K562 (cell line): Measurements from ENCODE around the gene GPR15. TPM values are rescaled to one million over a fixed set of nuclear protein-coding genes. Genes with fewer than 3 reads are reported as not detected.

ENCODE experiments used
- ATAC-seq: fragments of 200-7000 bp; cut with Tn5 transposase; 3 replicates; pipeline ENCODE4 v1.9.1; 2020; ENCODE audit warnings: moderate library complexity
- BruUV-seq: library from RNA; stranded (reverse); fragments of 400-500 nt; replicated peaks from 2 replicates; lab custom pipeline; 2021; lab: Mats Ljungman, UMichigan
- CTCF ChIA-PET: fragments of 300-600 bp; formaldehyde crosslinking; extraction: SDS; loops from one replicate; lab custom pipeline; 2021; ENCODE audit warnings: low intra/inter-chr PET ratio; lab: Yijun Ruan, JAX
- POLR2A ChIA-PET: fragments of 300-600, 350-650 bp; sonication (Branson Sonifier 250); formaldehyde crosslinking; extraction: SDS; loops from one replicate; lab custom pipeline; 2021; ENCODE audit warnings: antibody characterized with exemption, inconsistent platforms; lab: Yijun Ruan, JAX
- DNase-seq, 4 experiments: peaks; one replicate each; pipeline versions ENCODE4 v3.0.0 to v3.0.0-alpha.2; 2011 to 2018; ENCODE audit warnings: low spot score in 3 of 4, mixed read lengths in 3 of 4; ENCODE audit errors: extremely low read depth in 1 of 4
- FAIRE-seq: peaks from 2 replicates; lab custom pipeline; 2011; peaks lifted over from hg19 to GRCh38; lab: Jason Lieb, UNC
- H2AFZ ChIP-seq: 2 replicates; pipeline ENCODE4 v1.6.0; 2011; ENCODE audit warnings: low read depth, low read length, control low read depth, inconsistent platforms
- H3K27ac ChIP-seq: fragments of 200-600 bp; 3 replicates; pipeline ENCODE4 v1.8.0; 2011; ENCODE audit warnings: low read depth, mild to moderate bottlenecking, control low read depth, inconsistent platforms, low read length, moderate library complexity, mixed read lengths; ENCODE audit errors: extremely low read depth
- H3K27me3 ChIP-seq, 2 experiments: fragments of 300-600 bp in 1 of 2; 2 replicates in 1 of 2; 3 replicates in 1 of 2; pipeline versions ENCODE4 v1.6.0 to v1.8.0; 2011; ENCODE audit warnings: inconsistent platforms in 2 of 2, low read length in 2 of 2, mild to moderate bottlenecking in 1 of 2, mixed read lengths in 1 of 2, moderate library complexity in 1 of 2; ENCODE audit not compliant: control insufficient read depth in 2 of 2, insufficient read depth in 2 of 2
- H3K36me3 ChIP-seq: fragments of 300-600 bp; 3 replicates; pipeline ENCODE4 v1.8.0; 2011; ENCODE audit warnings: mild to moderate bottlenecking, low read length, inconsistent platforms; ENCODE audit not compliant: control insufficient read depth, insufficient read depth
- H3K4me1 ChIP-seq, 2 experiments: fragments of 200-600 bp in 1 of 2; replicated peaks in 1 of 2; 2 replicates in 1 of 2; 3 replicates in 1 of 2; pipeline versions ENCODE4 v1.5.1 to v1.8.0; 2011; ENCODE audit warnings: inconsistent platforms in 2 of 2, low read length in 2 of 2, mild to moderate bottlenecking in 1 of 2, mixed read lengths in 1 of 2, moderate library complexity in 1 of 2; ENCODE audit not compliant: control insufficient read depth in 2 of 2, insufficient read depth in 2 of 2
- H3K4me2 ChIP-seq: 2 replicates; pipeline ENCODE4 v1.6.1; 2011; ENCODE audit warnings: low read length, control low read depth, inconsistent platforms, mixed read lengths; ENCODE audit not compliant: insufficient read depth
- H3K4me3 ChIP-seq: fragments of 200-600 bp; sonication (generic), shearing (Covaris generic); 2 replicates; pipeline ENCODE4 v1.5.1; 2016; ENCODE audit warnings: control low read depth, inconsistent platforms
- H3K79me2 ChIP-seq: fragments of 200-600 bp; 3 replicates; pipeline ENCODE4 v1.8.0; 2011; ENCODE audit warnings: low read length, inconsistent platforms; ENCODE audit not compliant: control insufficient read depth, insufficient read depth
- H3K9ac ChIP-seq, 2 experiments: 2 replicates each; pipeline versions ENCODE4 v1.6.0 to v1.6.1; 2011; ENCODE audit warnings: low read depth in 2 of 2, low read length in 2 of 2, control low read depth in 1 of 2, inconsistent platforms in 1 of 2, mild to moderate bottlenecking in 1 of 2, mixed read lengths in 1 of 2; ENCODE audit not compliant: insufficient read depth in 1 of 2
- H3K9me1 ChIP-seq: one replicate; pipeline ENCODE4 v1.6.0; 2011; ENCODE audit warnings: inconsistent platforms, mild to moderate bottlenecking, low read length, moderate library complexity; ENCODE audit not compliant: control insufficient read depth, insufficient read depth
- H3K9me3 ChIP-seq: replicated peaks from 2 replicates; pipeline ENCODE4 v1.5.1; 2011; ENCODE audit warnings: low read depth, low read length, inconsistent platforms; ENCODE audit not compliant: control insufficient read depth, insufficient read depth
- H4K20me1 ChIP-seq: replicated peaks from 2 replicates; pipeline ENCODE4 v1.6.1; 2011; ENCODE audit warnings: low read length, inconsistent platforms, mixed read lengths; ENCODE audit not compliant: control insufficient read depth, insufficient read depth
- CBFA2T3 ChIP-seq: fragments of 450-650 bp; IDR thresholded peaks from 2 replicates; pipeline ENCODE4 v1.6.1; 2017
- ELF1 ChIP-seq: fragments of 200-800 bp; sonication (Bioruptor generic); IDR thresholded peaks from 2 replicates; pipeline ENCODE4 v1.6.1; 2016; ENCODE audit warnings: missing genetic modification characterization, missing compliant biosample characterization
- ERF ChIP-seq: fragments of 450-650 bp; formaldehyde crosslinking; IDR thresholded peaks from 2 replicates; pipeline ENCODE4 v1.4.0; 2020; ENCODE audit warnings: mild to moderate bottlenecking, mixed read lengths
- ESRRA ChIP-seq: fragments of 450-650 bp; IDR thresholded peaks from 2 replicates; pipeline ENCODE4 v1.6.1; 2014; ENCODE audit warnings: low read depth, mild to moderate bottlenecking, moderate library complexity, borderline replicate concordance
- FOXK2 ChIP-seq, 2 experiments: fragments of 450-650 bp; IDR thresholded peaks in 1 of 2; conservative IDR thresholded peaks in 1 of 2; 2 replicates each; pipeline ENCODE4 v1.6.1; 2016; ENCODE audit warnings: low read depth in 2 of 2, mild to moderate bottlenecking in 1 of 2
- KLF13 ChIP-seq: fragments of 450-650 bp; IDR thresholded peaks from 2 replicates; pipeline ENCODE4 v1.6.1; 2016; ENCODE audit warnings: missing genetic modification characterization, low read depth, mild to moderate bottlenecking, missing compliant biosample characterization, moderate library complexity, borderline replicate concordance
- MEIS2 ChIP-seq: fragments of 450-650 bp; IDR thresholded peaks from 2 replicates; pipeline ENCODE4 v1.6.1; 2014; ENCODE audit warnings: mild to moderate bottlenecking; ENCODE audit not compliant: partially characterized antibody
- PBX2 ChIP-seq, 2 experiments: IDR thresholded peaks in 1 of 2; conservative IDR thresholded peaks in 1 of 2; 2 replicates each; pipeline ENCODE4 v1.6.1; 2016; ENCODE audit warnings: low read depth in 2 of 2, mild to moderate bottlenecking in 1 of 2, missing compliant biosample characterization in 1 of 2, missing genetic modification characterization in 1 of 2, moderate library complexity in 1 of 2
- PKNOX1 ChIP-seq: fragments of 450-650 bp; IDR thresholded peaks from 2 replicates; pipeline ENCODE4 v1.6.1; 2016
- POLR2B ChIP-seq: fragments of 450-650 bp; IDR thresholded peaks from 2 replicates; pipeline ENCODE4 v1.6.1; 2018; ENCODE audit warnings: low read depth; ENCODE audit not compliant: partially characterized antibody
- POLR2H ChIP-seq: IDR thresholded peaks from 2 replicates; pipeline ENCODE4 v1.6.1; 2016; ENCODE audit warnings: missing genetic modification characterization, low read depth, mild to moderate bottlenecking, control low read depth, missing compliant biosample characterization, moderate library complexity
- THRAP3 ChIP-seq: fragments of 450-650 bp; IDR thresholded peaks from 2 replicates; pipeline ENCODE4 v1.6.1; 2016; ENCODE audit warnings: mild to moderate bottlenecking, inconsistent platforms, borderline replicate concordance
- ZNF143 ChIP-seq: sonication (generic); formaldehyde crosslinking; IDR thresholded peaks from 2 replicates; pipeline ENCODE4 v1.9.0; 2022; ENCODE audit warnings: mild to moderate bottlenecking, missing genetic modification reagents
- WGBS: fragments of 100-300 bp; shearing (Covaris generic); methylation state at CpG from one replicate; pipeline ENCODE4 v1.1.6; 2016; ENCODE audit warnings: low coverage, mixed read lengths; ENCODE audit not compliant: insufficient coverage; ENCODE audit errors: missing lambda C conversion rate; 5-methylcytosine and 5-hydroxymethylcytosine counted together
- in situ Hi-C: fragments of 300-500 bp; cut with MboI; formaldehyde crosslinking; loops from 4 replicates; pipeline ENCODE4 v1.15.0; 2018; ENCODE audit warnings: inconsistent platforms, mixed read lengths
- intact Hi-C: fragments of 100-400 bp; cut with micrococcal nuclease; formaldehyde crosslinking; loops from 2 replicates; pipeline ENCODE4 v1.14.2; 2022
- polyA plus RNA-seq, 8 experiments: library from polyadenylated mRNA; depleted of rRNA in 4 of 8; stranded (reverse) in 5 of 8; unstranded in 3 of 8; fragments of >200 nt; fragmentation: Nextera tagmentation in 2 of 8; fragmentation: Illumina TruSeq in 1 of 8; extraction: Ambion mirVana in 2 of 8; extraction: Trizol in 1 of 8; gene quantifications; 2 replicates each; pipeline versions ENCODE4 v1.2.1 to v1.2.3, GENCODE V29; 2011 to 2014; ENCODE audit warnings: inconsistent platforms in 1 of 8, missing spikeins in 1 of 8
- total RNA-seq, 7 experiments: library from RNA; depleted of rRNA in 6 of 7; stranded (reverse); fragments of >200 nt in 6 of 7; fragmentation: Illumina TruSeq in 2 of 7; extraction: Trizol in 2 of 7; gene quantifications; 2 replicates each; pipeline versions ENCODE4 v1.2.1 to v1.2.3, GENCODE V29; 2011 to 2021; ENCODE audit warnings: low replicate concordance in 1 of 7

The GPR15 gene
- total and polyA plus RNA-seq, 9 of the 15 experiments (the other 6 are each of a cell fraction or from before 2014, with no cell fraction given): 0.13 TPM; not detected in 8

- H4K20me1 ChIP-seq: no peaks in the 10 kb centered on the region
- in situ Hi-C loops (no loop called here), intact Hi-C loops (no loop called here)
- no peaks in the 10 kb centered on the region for H3K36me3 ChIP-seq
- H3K9me3 ChIP-seq: no peaks in the 10 kb centered on the region
- no peaks in the 10 kb centered on the region for H3K27me3 ChIP-seq
- no peak for FAIRE-seq
- peak overlapping the region; percentile 62 for H2AFZ ChIP-seq
- no peak overlapping the region for H3K4me2 ChIP-seq
- H3K9ac ChIP-seq: no peak overlapping the region
- peak; percentile 61; the same call in 2 of the 3 replicates for ATAC-seq
- ChIA-PET POLR2A (interaction anchor here (0.6 kb wide), 1 partner anchor 381 kb away, joined by 3 read pairs; no protein-coding TSS in a partner anchor), CTCF (no interaction called here)
- peak in 1 of 4 experiments; percentile 14 for DNase-seq
- H3K9me1 ChIP-seq: no peaks in the 10 kb centered on the region
- H3K4me1 ChIP-seq: peaks cover 6 to 9% of the 10 kb centered on the region in 2 experiments; a peak in 3 of 5 replicates
- TF ChIP-seq POLR2B (no peak), ELF1 (tag) (no peak), ZNF143 (CRISPR knock-in tag) (no peak), FOXK2 (conservative IDR thresholded peaks at IDR 0.05 in 1 of 2, IDR thresholded peaks at IDR 0.05 in 1 of 2; ENCODE audit: low read depth in 2 of 2) (no peak), POLR2H (no peak), ERF (CRISPR knock-in tag) (no peak), PKNOX1 (peak; percentile 43; the same call in 1 of the 2 replicates), PBX2 (CRISPR knock-in tag; IDR thresholded peaks at IDR 0.05; ENCODE audit: low read depth) (no peak), PBX2 (tag; conservative IDR thresholded peaks at IDR 0.05; ENCODE audit: low read depth) (0 out of 2 replicates have a peak, but pooled peaks have one; percentile 8), KLF13 (no peak), THRAP3 (no peak), CBFA2T3 (no peak), MEIS2 (peak; percentile 42), ESRRA (peak; percentile 26; the same call in 1 of the 2 replicates)
- 64% methylated on average over 7 of the region's 8 CpGs for WGBS
- no peak overlapping the region for H3K27ac ChIP-seq
- no peaks in the 10 kb centered on the region for H3K79me2 ChIP-seq
- no peak overlapping the region for H3K4me3 ChIP-seq
- no TSS peak for BruUV-seq
Observed at GRCh38 chr3:98529856-98530459, 1.8 kb upstream of the GPR15 start.
